ENCODE results near the gene GABRP.

GABRP gene

GRCh38 chr5:170860415-170860814 is 76.9 kb downstream of the GABRP start:
- in situ Hi-C loops (cut with HindIII; ENCODE audit: low sequenced_read_pairs): no loop called here

DNA sequence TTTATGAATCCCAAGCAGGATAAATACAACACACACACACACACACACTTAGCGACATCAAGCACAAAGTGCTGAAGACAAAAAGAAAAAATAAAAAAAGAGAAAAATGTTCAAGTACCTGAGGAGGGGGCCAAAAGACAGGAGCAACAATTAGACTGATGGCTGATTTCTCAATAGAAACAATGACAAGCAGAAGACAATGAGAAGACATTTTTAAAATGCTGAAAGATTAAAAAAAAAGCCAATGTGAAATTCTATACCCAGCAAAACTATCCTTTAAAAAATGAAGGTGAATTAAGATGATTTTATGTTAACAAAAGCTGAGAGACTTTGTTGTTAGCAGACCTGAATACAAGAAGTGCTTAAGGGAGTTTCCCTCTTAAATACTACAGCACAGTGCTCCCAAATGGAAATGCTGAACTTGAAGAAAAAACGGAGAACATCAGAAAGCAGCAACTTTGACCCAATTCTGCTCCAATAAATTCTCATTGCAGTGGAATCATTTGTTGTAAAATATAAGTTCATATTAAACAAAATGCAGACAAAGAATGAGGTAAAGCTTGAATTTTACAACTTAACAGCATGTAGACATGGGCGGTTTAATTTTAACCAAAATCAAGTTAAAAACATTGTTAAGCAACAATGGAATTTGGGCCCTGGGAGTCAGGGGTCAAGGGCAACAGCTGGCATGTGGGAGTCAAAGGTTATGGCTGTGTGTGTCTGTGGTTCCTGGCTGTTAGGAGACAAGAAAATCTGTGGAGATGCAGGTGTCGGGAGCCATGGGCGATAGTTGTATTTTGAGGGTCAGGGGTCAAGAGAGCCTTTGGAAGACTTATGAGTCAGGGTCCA is 77.5 kb downstream of the GABRP start:
- in situ Hi-C loops (cut with HindIII; ENCODE audit: low sequenced_read_pairs): no loop called here

DNA sequence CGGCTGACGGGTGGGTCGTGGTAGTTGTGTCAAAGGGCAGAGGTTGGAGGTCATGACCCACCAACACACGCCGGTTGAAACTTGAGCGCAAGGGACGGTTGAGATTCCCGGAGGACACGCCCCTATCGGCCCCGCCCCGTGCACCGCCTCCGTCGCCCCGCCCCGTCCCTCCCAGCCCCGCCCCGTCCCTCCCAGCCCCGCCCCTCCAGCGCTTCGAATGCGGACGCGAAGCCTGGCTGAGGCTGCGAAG is 78.1 kb downstream of the GABRP start:
- in situ Hi-C loops (cut with HindIII; ENCODE audit: low sequenced_read_pairs): no loop called here

- in situ Hi-C loops (cut with HindIII; ENCODE audit: low sequenced_read_pairs): no loop called here
Measured at GRCh38 chr5:170861917-170862766, 78.6 kb downstream of the GABRP start, which contains the start of gene RANBP17. Gene RANBP17 (plus strand): TSS chr5:170862018.

DNA sequence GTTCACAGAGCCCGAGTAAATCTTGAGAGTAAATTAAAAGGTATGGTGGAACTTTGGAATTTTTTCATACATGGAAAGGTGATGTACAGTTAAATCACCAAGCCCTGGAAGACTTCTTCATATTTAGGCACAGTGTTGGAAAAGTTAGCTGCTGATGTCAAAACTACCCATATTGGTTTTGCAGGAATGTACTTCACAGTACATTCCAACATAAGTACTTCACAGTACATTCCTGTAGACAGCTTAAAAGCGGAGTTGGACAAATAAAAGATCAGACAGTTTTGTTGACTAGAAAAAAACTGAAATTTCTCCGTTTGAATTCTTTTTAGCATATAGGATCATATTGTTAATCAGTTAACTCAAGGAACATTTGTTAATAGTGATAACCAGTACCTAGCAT is 80.1 kb downstream of the GABRP start:
- in situ Hi-C loops (cut with HindIII; ENCODE audit: low sequenced_read_pairs): no loop called here

Data from DLD1 (cell line).